Measurements from ENCODE around the gene VPS39.

DNA sequence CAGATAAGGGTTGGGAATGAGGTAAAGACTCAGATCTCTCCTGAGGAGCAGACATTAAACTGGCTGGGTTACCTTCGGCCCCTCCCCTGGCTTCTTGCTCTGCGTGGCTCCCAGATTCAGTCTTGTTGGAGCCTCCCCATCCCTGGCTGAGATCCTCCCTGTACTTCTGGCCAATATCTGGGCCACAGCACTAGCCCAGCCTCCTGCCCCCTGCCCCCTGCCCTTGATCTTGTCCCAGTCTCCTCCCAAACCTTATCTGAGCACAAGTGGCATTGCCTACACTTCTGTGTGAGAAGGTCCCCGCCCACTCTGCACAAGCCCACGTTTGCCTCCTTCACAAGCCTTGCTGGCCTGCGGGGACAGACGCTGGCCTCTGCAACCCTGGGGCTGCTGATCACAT, 68.5 kb downstream of the VPS39 start:
- TF ChIP-seq, protein P1, sequence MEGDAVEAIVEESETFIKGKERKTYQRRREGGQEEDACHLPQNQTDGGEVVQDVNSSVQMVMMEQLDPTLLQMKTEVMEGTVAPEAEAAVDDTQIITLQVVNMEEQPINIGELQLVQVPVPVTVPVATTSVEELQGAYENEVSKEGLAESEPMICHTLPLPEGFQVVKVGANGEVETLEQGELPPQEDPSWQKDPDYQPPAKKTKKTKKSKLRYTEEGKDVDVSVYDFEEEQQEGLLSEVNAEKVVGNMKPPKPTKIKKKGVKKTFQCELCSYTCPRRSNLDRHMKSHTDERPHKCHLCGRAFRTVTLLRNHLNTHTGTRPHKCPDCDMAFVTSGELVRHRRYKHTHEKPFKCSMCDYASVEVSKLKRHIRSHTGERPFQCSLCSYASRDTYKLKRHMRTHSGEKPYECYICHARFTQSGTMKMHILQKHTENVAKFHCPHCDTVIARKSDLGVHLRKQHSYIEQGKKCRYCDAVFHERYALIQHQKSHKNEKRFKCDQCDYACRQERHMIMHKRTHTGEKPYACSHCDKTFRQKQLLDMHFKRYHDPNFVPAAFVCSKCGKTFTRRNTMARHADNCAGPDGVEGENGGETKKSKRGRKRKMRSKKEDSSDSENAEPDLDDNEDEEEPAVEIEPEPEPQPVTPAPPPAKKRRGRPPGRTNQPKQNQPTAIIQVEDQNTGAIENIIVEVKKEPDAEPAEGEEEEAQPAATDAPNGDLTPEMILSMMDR (IDR thresholded peaks at IDR 0.05; ENCODE audit: low read length): no peak
- TF ChIP-seq EZH2phosphoT487 (IDR thresholded peaks at IDR 0.05; ENCODE audit: low read length): no peak
- no peak for TF ChIP-seq EZH2 (optimal IDR thresholded peaks at IDR 0.05; ENCODE audit: low read depth, low read length)

Data from MM.1S (cell line).